ENCODE results near the gene CCDC12.

- TF ChIP-seq CSDC2 (CRISPR knock-in tag; IDR thresholded peaks at IDR 0.05): no peak
- no peak for TF ChIP-seq ZC3H10 (CRISPR knock-in tag; IDR thresholded peaks at IDR 0.05)
- TF ChIP-seq SNAI2 (CRISPR knock-in tag; IDR thresholded peaks at IDR 0.05): no peak
- no peak for TF ChIP-seq TOX (CRISPR knock-in tag; IDR thresholded peaks at IDR 0.05; ENCODE audit: borderline replicate concordance)
- no peak for TF ChIP-seq RARB (CRISPR knock-in tag; IDR thresholded peaks at IDR 0.05)
- no peak for TF ChIP-seq ZNF70 (CRISPR knock-in tag; IDR thresholded peaks at IDR 0.05)
- no peak for TF ChIP-seq PATZ1 (CRISPR knock-in tag; IDR thresholded peaks at IDR 0.05; ENCODE audit: borderline replicate concordance)
- no peak for TF ChIP-seq OSR1 (CRISPR knock-in tag; IDR thresholded peaks at IDR 0.05)
- TF ChIP-seq ZFP30 (CRISPR knock-in tag; IDR thresholded peaks at IDR 0.05): no peak
- no peak for TF ChIP-seq CREB5 (CRISPR knock-in tag; IDR thresholded peaks at IDR 0.05; ENCODE audit: low read depth)
- TF ChIP-seq ISL1 (CRISPR knock-in tag; IDR thresholded peaks at IDR 0.05): no peak
- no peak for TF ChIP-seq TSHZ2 (CRISPR knock-in tag; IDR thresholded peaks at IDR 0.05)
- TF ChIP-seq TCF4 (CRISPR knock-in tag; IDR thresholded peaks at IDR 0.05; ENCODE audit: borderline replicate concordance): no peak
- TF ChIP-seq ARNTL (CRISPR knock-in tag; IDR thresholded peaks at IDR 0.05; ENCODE audit: borderline replicate concordance, low read depth): no peak
These were observed 80.2 kb downstream of the CCDC12 start for GRCh38 chr3:46896386-46896785.

Data from SK-N-SH treated with all-trans-retinoic acid at 6 μM for 48 hours (cell line).